GM18867 (cell line): ENCODE measurements around the gene CDK14.
A peak's percentile ranks its signal among the peaks of the same experiment; 100 is the strongest.

Source experiments
- ATAC-seq: cut with Tn5 transposase; IDR thresholded peaks from one replicate; pipeline ENCODE4 v1.9.1; 2021; ENCODE audit warnings: mild to moderate bottlenecking, moderate library complexity; ENCODE audit not compliant: unreplicated experiment

The CDK14 gene

DNA sequence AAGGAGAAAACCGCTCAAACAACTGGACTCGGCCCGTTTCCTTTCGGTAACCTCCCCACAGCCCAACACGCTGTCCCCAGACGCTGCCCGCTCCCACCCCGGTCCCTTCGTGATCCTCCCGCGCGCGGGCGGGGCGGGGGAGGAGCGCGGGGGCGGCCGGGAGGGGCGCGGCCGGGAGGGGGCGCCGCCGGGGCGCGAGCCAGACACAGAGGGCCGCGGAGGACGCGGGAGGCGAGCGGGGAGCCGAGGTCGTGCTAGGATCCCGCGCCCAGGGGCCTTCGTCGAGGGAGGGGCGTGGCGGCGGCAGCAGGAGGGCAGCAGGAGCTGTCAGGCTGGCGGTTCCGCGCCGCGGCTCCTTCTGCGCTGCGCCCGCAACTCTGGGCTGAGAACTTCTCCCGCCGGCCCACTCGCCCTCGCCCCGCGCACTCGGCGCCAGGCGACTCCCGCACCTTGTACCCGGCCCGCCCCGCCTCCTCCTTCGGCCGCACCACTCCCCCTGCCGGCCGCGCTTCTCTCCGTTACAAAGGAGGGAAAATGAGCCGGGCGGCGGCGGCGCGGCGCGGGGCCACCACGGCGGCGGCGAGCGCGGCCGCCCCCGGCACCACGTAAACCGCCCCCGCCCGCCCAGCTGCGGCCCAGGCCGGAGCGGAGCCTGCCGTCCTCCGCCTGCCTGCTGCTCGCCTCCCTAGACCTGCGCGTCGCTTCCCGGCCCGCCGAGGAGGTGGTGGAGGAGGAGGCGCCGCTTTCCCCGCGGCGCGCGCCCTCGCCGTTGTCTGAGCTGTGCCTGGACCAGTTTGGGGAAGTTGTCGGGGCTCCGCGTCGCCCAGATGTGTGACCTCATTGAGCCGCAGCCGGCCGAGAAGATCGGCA lies at the start of gene CDK14:
Gene CDK14 (plus strand): TSS at position 521 of the 870 bp plus-strand sequence. CDS start 307 bp downstream, at position 828.
- peak; percentile 73 for ATAC-seq

DNA sequence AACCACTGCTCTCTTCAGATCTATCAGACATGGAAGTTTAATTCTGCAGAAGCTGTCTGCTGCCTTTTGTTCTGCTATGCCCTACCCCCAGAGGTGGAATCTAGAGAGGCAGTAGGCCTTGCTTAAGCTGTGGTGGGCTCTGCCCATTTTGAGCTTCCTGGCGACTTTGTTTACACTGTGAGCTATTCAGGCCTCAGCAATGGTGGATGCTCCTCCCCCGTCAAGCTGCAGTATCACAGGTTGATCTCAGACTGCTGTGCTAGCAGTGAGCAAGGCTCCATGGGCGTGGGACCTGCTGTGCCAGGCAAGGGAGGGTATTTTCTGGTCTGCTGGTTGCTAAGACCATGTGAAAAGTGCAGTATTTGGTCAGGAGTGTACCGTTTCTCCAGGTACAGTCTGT lies 45.1 kb upstream of the CDK14 start:
- no peak for ATAC-seq

DNA sequence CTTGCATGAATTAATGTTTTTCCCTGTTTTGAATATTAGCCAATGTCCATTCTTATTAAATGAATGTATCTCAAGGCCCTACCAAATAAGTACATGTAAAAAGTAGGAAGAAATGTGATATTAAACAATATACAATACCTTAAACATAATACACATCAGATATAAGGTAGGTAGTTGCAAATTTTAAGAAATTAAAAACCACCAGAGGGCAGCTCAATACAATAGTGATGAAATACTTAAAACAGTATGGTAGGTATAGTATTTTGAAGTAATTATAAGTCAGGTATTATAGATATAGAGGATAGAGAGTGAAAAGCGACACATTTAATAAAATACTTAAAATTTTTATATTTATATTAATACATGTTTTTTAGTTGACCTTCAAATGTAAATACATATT lies 43.6 kb upstream of the CDK14 start:
- ATAC-seq: no peak

DNA sequence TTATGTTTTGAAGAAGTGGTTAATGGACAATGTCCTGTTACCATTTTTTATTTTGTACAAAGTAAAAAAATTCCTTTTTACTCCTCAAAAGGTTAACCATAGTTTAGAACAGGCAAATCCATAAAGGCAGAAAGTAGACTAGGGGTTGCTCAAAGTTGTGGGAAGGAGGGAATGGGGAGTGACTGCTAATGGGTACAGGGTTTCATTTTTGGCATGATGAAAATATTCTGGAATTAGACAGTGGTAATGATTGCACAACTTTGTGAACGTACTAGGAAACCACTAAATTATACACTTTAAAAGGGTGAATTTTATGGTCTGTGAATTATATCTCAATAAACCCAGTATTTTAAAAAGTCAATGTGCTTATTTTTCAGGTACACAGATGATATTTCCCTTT lies 35.4 kb upstream of the CDK14 start:
- ATAC-seq: no peak

DNA sequence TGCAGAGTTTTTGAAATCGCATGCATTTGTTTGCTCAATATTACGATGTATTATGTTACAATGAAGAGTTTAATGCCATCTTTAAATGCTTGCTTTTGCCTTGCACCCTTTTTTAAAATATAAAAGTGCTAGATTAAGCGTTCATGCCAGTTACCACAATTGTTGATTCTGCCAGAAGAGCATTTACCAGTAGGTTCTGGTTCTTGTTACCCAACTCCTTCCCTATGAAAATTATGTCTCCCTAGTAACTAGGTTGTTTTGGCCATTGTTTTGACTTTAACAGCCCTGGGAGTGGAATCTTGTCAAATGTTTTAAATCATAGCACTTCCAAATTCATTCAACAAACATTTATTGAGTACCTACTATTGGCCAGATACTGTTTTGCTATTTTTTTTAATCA lies 32.8 kb upstream of the CDK14 start:
- ATAC-seq: no peak

DNA sequence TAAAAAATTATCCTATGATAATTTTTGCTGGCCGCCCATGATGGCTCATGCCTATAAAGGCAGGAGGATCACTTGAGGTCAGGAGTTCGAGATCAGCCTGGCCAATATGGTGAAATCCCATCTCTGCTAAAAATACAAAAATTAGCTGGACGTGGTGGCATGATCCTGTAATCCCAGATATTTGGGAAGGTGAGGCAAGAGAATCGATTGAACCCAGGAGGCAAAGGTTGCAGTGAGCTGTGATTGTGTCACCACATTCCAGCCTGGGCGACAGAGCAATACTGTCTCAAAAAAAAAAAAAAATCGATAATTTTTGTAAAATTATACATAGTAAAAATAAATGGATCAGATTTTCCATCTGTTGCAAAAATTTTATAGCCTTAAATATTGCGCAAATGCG lies 31.7 kb upstream of the CDK14 start:
- no peak for ATAC-seq

DNA sequence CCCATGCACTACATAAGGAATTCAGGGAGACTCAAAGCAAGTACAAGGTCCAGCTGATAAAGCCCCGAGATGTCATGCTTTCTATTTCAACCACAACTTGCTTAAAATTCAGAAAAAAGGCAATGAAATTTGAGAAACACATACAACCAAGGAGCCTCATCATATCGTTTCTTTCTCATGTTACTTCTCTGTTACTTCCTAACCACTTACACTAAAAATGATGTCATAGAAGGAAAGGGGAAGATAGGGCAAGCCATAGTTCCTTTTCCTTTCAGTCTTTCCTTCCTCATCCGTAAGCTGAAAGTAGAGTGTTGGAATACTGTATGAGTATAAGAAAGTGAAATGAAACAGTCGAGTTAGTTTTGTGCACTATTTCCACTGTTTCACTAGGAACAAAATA lies 27.9 kb upstream of the CDK14 start:
- no peak for ATAC-seq

DNA sequence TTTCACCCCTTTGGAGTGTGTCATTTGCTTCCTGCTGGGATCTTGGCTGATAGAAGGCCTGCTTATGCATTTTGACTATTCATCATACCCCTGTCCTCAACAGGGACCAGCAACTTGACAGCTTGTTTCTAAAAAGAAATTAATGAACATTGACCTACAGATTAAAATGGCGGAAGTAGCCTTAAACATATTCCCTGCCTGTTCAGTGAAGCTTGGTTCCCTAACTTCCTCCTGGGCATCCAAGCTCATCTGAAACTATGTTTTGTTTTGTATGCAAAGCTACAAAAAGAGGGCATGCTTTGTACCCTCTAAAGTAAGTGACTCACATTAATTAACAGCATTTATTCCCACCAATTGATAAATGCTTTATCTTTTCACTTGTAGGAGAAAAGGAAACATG lies 26.8 kb upstream of the CDK14 start:
- ATAC-seq: no peak

DNA sequence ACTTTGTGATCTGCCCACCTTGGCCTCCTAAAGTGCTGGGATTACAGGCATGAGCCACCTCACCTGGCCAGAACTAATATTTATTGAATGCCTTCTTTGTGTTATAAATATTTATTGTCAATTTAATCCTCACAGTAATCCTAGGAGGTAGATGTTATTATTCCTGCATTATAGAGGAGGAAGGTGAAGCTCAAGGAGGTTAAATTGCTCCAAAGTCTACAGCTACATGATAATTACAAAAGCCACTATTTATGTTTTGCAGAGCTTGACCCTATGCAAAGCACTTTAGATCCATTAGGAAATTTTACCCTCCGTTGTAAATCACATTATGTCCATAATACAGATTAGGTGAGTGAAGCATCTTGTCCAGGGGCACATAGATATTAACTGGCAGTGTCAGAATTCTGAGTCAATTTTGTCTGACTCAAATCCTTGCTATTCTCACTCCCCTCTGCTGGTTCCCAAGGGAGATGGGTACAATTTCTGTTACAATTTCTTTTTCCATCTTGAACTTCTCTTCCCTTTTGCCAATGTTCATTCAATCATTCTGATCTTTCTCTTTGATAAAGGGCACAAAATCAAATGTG lies 25.7 kb upstream of the CDK14 start:
- no peak for ATAC-seq

DNA sequence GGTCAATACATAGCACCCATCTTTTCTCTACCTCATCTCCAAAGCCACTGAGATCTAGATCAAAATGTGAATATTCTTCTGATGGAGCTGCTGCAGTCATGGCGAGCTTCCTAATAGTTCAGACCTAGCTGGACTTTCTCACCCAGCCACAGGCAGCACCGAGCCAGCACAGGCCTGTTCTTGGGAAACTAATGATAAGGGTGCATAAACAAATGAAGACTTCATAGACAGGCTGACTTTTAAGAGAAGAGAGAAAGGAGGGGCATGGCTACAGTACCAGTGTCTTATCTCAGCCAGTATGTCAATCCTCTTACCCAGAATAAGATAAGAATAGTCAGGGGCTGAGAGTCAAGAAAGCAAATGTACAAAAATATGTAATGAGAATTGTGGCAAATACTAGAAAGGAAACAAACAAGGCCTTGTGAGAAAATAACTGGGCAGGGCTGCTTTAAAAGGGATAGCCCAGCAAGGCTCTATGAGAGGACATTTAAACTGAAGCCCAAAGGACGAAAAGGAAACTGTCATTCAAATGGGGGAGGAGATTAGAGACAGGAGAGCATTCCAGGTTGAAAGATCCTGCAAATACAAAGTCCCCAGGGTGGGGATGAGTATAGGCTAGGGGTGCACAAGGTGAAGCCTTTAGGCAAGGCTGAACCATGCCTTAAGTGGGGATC lies 21.8 kb upstream of the CDK14 start:
- no peak for ATAC-seq

DNA sequence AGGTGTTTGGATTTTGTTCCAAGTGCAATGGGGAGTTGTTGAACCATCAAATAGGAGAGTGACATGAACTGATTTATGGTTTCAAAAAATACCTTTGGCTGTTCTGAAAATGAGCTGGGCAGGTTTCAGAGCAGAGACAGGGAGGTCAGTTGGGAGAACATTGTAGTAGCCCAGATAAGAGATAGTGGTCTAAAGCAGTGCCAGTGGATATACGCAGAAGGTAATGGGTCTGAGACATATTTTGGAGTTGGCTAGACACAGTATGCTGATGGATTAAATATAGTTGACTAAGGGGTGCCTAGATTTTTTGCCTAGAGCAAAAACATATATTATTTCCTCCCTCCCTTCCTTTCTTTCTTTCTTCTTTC lies 21.3 kb upstream of the CDK14 start:
- no peak for ATAC-seq

DNA sequence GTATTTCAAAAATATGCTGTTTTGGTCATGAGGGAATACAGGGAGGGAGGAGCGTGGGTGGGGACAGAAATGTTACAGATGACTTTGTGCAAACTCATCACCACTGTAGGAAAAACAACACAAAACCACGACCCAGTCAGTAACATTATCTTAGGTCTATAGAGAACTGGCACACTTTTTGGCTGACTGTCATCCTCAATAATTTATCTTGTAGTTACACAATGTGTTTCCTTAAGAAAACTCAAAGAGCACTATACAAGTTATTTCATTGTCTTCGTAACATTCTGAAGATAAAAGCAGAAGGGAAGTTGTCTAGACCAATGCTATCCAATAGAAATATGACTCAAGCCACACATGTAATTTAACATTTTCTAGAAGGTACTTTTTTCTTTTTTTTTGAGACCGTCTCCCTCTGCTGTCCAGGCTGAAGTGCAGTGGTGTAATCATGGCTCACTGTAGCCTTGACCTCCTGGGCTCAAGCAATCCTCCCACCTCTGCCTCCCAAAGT lies 16.9 kb upstream of the CDK14 start:
- ATAC-seq: no peak

DNA sequence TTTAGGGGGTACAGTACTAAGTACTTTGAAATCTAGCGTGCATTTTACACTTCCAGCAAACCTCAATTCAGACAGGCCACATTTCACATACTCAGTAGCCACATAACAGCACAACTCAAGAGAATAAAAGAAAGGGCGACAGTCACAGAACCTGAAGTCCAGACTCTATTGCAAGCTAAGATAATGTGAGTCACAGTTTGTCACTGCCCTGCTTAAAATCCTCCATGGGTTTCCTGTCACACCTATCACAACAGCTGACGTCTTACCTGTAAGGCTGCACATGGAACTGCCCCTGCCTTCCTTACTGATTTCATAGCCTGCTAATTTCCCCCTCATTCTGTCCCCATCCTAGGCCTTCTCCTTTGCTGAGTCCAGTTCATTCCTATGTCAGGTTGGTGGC lies 16.1 kb upstream of the CDK14 start:
- ATAC-seq: no peak

DNA sequence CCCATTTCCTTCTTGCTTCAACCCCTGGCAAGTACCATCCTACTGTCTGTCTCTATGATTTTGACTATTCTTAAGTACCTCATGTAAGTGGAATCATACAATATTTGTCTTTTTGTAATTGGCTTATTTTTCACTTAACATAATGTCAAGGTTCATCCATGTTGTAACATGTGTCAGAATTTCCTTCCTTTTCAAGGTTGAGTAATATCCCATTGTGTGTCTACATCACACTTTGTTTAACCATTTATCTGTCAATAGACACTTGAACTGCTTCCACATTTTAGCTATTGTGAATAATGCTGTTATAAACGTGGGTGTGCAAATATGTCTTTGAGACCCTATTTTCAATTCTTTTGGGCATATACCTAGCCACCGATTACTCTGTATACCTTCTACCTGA lies 14.0 kb upstream of the CDK14 start:
- ATAC-seq: no peak

DNA sequence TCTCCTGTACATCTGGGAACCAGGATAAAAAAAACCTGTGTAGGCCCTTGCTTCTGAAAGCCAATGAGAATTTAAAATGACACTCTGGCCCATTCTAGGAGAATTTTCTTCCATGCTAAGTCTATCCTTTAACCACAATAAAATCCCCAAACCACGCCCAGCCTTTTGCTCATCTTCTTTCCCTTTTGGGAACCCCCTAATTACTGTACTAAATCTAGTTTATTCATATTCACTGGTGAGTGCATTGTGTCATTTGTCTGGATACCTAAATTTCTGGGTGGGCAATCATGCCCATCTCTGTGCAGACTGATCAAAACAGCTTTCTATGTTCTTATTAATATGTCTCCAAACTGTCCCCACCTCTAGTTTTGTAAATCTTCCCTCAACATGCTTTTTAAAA lies 11.7 kb upstream of the CDK14 start:
- ATAC-seq: no peak

DNA sequence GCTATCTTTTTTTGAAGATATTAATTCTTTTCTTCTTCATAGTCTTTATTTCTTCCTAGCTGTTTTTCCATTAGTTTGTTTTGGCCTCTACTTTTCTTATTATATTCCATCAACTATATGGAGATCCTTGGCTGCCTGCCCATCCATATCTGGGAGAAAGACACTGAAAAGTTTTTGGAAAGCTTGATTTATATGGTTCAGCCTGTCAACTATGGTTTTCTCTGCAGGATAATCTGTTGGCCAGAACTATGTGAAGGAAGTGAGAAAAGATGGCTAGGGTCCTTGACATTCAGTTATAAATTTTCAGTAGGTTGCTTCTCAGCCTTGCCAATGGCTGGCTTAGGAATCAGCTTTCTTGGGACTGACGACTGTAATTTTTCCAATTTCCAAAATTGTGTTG lies 10.0 kb upstream of the CDK14 start:
- no peak for ATAC-seq

DNA sequence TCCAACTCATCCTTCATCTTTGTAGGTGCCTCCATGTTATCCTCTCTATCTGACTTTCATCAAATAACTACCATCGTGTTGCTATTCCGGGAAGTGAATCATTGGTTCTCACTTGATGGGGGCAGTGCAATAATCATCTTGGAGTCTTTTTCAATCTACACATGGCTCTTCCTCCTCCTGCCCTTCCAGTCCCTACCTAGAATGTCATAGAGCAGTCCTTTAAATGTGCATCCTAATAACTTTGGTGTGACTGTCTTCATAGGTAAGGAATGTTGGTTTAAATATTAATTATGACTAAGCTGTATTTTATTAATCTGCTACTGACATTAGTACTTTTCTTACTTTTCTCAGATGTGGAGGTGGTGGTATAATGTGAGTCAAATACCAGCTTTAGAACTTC lies 8.4 kb upstream of the CDK14 start:
- ATAC-seq: no peak

DNA sequence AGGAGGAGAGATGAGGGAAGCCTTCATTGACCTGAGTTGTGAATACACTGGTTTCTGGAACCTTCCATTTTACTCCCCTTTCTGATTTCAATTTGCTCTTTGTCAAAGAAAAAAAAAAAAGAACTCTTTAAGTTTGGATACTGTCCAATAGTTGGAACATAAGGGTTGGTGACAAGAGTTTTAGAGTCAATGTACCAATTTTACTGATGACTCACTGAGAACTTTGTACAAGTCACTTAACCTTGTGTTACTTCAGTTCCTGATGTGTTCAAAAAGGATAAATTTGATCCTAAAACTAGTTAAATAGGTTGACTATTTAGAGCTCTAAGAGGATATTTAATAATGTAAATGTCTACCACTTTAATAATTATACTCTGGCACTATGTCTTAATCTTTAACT lies 4.1 kb upstream of the CDK14 start:
- no peak for ATAC-seq

DNA sequence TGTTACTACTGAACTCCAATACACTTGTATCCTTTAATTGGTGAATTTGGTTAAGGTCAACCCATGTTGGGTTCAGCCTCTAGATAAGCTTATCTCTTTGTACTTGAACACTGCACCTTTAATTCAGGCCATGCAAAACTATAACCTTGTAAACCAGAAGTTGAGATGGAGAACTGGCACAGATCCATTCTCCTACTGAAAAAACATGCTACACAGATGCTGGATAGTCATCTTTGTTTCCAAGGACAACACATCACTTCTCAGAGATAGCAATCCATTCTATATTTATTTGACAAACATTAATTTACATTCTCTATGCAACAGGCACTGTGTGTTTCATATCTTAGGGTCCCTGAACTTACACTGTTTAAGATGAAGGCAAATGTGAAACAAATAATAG lies 2.9 kb upstream of the CDK14 start:
- no peak for ATAC-seq

DNA sequence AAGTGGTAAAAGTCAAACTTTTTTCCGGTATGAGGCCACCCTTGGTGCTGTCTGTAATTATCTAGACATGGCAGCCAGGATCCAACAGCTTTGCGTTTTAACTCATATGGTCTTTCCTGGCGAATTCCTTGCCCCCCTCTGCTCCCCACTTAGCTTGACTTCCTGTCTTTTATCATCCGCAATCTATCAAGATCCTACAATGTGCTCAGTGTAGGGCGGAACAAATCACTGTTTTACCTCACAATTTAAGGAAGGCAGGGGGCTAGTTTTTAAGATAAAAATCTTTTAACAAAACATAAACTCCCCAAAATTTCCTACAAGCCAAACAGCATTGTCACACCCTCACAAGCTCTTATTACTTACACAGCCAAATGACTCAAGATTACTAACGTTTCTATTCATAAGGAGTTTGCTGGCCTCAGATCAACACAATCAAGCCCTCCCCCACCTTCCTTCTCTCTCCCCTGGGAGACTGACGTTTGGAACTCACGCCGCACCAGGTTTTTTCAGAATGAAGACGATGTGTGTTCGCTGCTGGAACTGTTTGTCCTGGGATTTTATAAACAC lies 1.3 kb upstream of the CDK14 start:
- ATAC-seq: no peak

DNA sequence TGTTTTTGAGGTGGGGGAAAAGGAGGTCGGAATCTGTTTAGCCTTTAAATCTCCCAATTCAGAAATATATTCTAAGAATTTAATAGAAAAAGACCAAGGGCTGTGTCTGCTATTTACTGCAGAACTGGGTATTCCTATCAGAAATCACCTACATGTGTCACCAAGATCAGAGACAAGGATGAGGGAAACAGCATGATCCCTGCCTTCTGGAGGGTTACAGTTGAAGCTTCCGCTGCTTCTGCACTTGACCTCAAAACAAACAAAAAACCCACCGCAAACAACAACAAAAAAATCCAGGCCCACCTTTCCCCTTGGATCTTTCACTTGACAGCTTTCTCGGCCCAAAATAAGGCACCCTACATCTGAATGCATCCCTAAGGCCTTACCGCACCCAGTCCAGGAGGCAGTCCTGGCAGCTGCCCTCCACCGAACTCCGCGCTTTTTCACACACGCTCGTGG lies 750 bp upstream of the CDK14 start:
- ATAC-seq: no peak
